HFF-Myc (cell line): ENCODE data around the gene PEX11G.

ENCODE experiments used
- DNase-seq: peaks from one replicate; pipeline ENCODE4 v3.0.0-alpha.2; 2011; ENCODE audit warnings: low read depth; ENCODE audit errors: extremely low read depth
- H3K4me3 ChIP-seq: replicated peaks from 2 replicates; pipeline ENCODE4 v1.5.1; 2011; ENCODE audit warnings: low read depth, mild to moderate bottlenecking, control low read depth, low read length
- TF ChIP-seq, protein P1 (sequence below): IDR thresholded peaks from 2 replicates; pipeline ENCODE4 v1.5.1; 2012; ENCODE audit warnings: mild to moderate bottlenecking, low read depth, low read length, control low read depth; ENCODE audit errors: missing control alignments

The PEX11G gene

DNA sequence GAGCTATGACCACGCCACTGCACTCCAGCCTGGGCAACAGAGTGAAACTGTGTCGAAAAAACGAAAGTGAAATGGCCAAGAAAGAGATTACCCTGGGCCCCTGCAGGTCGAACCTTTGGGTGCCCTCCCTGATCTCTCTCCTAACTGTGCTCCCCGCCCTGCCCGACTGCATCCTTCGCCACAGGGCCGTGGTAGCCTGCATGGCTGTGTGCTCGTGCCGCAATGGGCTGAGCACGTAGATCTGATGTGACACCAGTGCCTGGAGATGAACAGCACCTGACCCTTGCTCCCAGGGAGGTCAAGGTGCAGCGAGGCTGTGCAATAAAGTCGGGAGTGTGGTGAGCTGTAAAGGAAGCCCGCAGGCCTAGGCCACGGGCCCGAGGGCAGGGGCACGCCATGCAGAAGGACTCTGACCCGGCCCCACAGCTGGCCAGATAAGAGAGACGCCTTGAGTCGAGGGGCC is 60.2 kb downstream of the PEX11G start:
- no peak overlapping the region for H3K4me3 ChIP-seq
- TF ChIP-seq, protein P1, sequence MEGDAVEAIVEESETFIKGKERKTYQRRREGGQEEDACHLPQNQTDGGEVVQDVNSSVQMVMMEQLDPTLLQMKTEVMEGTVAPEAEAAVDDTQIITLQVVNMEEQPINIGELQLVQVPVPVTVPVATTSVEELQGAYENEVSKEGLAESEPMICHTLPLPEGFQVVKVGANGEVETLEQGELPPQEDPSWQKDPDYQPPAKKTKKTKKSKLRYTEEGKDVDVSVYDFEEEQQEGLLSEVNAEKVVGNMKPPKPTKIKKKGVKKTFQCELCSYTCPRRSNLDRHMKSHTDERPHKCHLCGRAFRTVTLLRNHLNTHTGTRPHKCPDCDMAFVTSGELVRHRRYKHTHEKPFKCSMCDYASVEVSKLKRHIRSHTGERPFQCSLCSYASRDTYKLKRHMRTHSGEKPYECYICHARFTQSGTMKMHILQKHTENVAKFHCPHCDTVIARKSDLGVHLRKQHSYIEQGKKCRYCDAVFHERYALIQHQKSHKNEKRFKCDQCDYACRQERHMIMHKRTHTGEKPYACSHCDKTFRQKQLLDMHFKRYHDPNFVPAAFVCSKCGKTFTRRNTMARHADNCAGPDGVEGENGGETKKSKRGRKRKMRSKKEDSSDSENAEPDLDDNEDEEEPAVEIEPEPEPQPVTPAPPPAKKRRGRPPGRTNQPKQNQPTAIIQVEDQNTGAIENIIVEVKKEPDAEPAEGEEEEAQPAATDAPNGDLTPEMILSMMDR, result no peak
- DNase-seq, result no peak

DNA sequence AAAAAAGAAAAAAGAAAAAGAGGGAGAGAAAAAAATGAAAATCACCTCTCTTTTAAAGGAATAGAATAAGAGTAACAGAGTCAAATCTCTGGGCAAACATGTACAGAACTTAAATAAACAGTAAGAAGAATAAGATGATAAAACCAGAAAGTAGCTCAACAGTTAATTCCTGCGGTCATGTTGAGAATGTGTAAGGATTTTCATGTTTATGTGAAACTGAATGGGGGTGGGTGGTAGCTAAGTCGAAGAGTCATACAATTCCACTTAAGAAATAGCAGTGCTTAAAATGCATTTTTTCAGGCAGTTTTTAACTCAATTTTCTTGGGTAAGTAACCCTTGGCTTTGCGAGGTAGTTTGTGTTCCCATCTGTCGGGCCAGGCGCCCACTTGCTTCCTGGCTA is 60.9 kb downstream of the PEX11G start:
- TF ChIP-seq, protein P1, result no peak
- no peak overlapping the region for H3K4me3 ChIP-seq
- no peak for DNase-seq

DNA sequence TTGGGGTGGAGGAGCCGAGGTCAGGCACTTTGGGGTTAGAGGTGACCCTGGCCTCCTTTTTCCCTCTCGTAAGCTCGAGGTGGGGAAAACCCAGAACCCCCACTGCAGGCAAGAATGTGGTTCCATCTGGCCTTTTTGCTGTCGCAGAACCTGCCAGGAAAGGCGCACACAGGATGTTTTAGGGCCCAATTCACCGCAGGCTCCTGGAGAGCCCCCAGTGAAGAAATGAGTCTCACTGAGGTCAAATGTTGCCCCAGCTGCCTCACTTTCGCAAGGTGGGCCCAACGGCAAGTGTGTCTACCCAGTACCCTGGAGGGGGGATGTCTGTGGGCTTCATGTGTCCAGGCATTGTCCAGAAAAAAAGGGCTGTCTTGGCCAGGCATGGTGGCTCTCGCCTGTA is 61.8 kb downstream of the PEX11G start:
- DNase-seq, result no peak
- H3K4me3 ChIP-seq, result no peak overlapping the region
- TF ChIP-seq, protein P1, result no peak
